Thyroid gland (tissue), 4 donors: ENCODE results near the gene KCNMA1. TPM values are rescaled to one million over a fixed set of nuclear protein-coding genes. Genes with fewer than 3 reads are reported as not detected.

Experiments used
- DNase-seq, 2 donors: peaks; one replicate each; pipeline ENCODE4 v3.0.0-alpha.2; 2019
- H3K27ac ChIP-seq, 3 donors: fragments of 200-600 bp; sonication (generic); 1 replicate in 2 of 3; 2 replicates in 1 of 3; pipeline ENCODE4 v1.5.1; 2016 to 2019; ENCODE audit warnings: mild to moderate bottlenecking in 1 of 3, moderate library complexity in 1 of 3
- H3K27me3 ChIP-seq: fragments of 200-600 bp; sonication (generic); one replicate; pipeline ENCODE4 v1.5.1; 2019
- H3K36me3 ChIP-seq, 2 donors: fragments of 200-600 bp; sonication (generic); one replicate each; pipeline ENCODE4 v1.5.1; 2016 to 2019
- H3K4me1 ChIP-seq, 2 donors: fragments of 200-600 bp; sonication (generic); one replicate each; pipeline ENCODE4 v1.5.1; 2017 to 2019
- H3K4me3 ChIP-seq, 3 donors: fragments of 200-600 bp; sonication (generic); replicated peaks in 1 of 3; 1 replicate in 2 of 3; 2 replicates in 1 of 3; pipeline ENCODE4 v1.5.1; 2016; ENCODE audit warnings: mild to moderate bottlenecking in 1 of 3
- H3K9me3 ChIP-seq: fragments of 200-600 bp; sonication (generic); one replicate; pipeline ENCODE4 v1.5.1; 2017
- POLR2A ChIP-seq, 2 donors: fragments of 450-650 bp; IDR thresholded peaks; one replicate each; pipeline ENCODE4 v1.6.1; 2017; ENCODE audit warnings: antibody characterized with exemption in 2 of 2, mild to moderate bottlenecking in 2 of 2, moderate library complexity in 1 of 2
- WGBS, 2 donors: methylation state at CpG; one replicate each; pipeline ENCODE4 v1.1.5; 2017; 5-methylcytosine and 5-hydroxymethylcytosine counted together
- intact Hi-C: fragments of 100-400 bp; cut with DNase I; formaldehyde crosslinking; loops from one replicate; pipeline ENCODE4 v1.15.1; 2023
- total RNA-seq, 4 donors: library from RNA; depleted of rRNA; stranded (reverse); fragments of >200 nt; gene quantifications; one replicate each; pipeline ENCODE4 v1.2.3, GENCODE V29; 2016
- TF ChIP-seq, protein P1 (sequence below), 6 experiments: fragments of 200-600 bp in 3 of 6; fragments of 450-650 bp in 3 of 6; sonication (generic) in 3 of 6; IDR thresholded peaks; one replicate each; pipeline ENCODE4 v1.5.1; 2016 to 2019; ENCODE audit warnings: antibody characterized with exemption in 6 of 6, mild to moderate bottlenecking in 2 of 6, inconsistent platforms in 1 of 6, moderate library complexity in 1 of 6

KCNMA1 gene
- total RNA-seq, 4 donors from 2014 or later, result 2.5 to 5.1 (median 3.6) TPM

DNA sequence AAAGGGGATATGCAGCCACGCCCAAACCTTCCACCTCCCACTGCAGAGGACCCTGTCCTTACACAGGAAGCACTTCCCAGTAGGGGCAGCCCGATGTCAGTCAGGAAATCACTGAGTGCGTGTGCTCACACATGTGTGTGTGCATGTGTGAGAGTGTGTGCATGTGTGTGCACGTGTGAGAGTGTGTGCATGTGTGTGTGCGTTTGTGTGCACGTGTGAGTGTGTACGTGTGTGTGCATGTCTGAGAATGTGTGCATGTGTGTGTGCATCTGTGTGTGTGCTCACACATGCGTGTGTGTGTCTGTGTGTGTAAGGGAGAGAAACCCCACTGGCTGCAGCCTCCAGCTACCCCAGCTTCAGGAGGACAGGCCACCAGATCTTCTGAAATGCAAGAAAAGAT, 229.3 kb downstream of the KCNMA1 start:
- Histone ChIP-seq H3K4me1 (peaks cover 14 to 22% of the 10 kb centered on the region in 2 donors), H3K4me3 (no peak overlapping the region), H3K27me3 (no peaks in the 10 kb centered on the region), H3K9me3 (no peaks in the 10 kb centered on the region), H3K27ac (no peak overlapping the region), H3K36me3 (no peaks in the 10 kb centered on the region)
- WGBS, 2 donors, result 92% methylated on average over 8 of the region's 8 CpGs
- TF ChIP-seq, protein P1, sequence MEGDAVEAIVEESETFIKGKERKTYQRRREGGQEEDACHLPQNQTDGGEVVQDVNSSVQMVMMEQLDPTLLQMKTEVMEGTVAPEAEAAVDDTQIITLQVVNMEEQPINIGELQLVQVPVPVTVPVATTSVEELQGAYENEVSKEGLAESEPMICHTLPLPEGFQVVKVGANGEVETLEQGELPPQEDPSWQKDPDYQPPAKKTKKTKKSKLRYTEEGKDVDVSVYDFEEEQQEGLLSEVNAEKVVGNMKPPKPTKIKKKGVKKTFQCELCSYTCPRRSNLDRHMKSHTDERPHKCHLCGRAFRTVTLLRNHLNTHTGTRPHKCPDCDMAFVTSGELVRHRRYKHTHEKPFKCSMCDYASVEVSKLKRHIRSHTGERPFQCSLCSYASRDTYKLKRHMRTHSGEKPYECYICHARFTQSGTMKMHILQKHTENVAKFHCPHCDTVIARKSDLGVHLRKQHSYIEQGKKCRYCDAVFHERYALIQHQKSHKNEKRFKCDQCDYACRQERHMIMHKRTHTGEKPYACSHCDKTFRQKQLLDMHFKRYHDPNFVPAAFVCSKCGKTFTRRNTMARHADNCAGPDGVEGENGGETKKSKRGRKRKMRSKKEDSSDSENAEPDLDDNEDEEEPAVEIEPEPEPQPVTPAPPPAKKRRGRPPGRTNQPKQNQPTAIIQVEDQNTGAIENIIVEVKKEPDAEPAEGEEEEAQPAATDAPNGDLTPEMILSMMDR (IDR thresholded peaks at IDR 0.05), result no peak
- no peak for TF ChIP-seq POLR2A (IDR thresholded peaks at IDR 0.05)
- no peak for DNase-seq
- intact Hi-C loops, result no loop called here

DNA sequence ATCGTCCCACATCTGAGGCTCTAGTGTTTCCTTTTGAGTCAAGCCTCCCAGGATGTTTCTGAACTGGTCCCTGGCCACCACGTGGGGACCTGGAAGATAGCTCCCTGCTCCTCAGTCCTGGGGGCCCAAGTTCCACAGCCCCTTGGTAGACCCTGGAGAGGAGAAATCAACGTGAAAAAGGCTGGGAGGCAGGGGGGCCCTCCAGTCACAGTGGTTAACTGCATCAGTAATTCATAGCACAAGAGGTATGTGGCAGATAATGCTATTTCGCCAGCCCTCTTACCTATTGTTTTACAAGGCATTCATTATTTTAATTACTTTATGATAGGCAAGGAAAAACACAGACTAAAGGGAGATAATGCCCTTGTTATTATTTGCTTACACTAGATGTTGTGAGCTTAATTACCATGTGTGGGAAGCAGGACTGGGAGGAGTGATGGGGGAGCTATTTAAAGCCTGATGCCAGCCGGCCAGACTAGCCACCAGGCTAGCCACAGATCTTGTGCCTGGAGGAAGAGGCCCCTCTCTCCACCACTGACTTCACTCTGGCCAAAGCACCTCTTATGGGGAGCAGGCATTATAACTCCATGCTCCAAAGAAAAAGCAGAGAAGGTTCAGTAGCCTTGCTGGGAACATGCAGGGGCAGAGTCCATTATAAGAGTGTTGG, 230.7 kb downstream of the KCNMA1 start:
- Histone ChIP-seq H3K4me3 (no peak overlapping the region), H3K4me1 (peaks cover 17 to 27% of the 10 kb centered on the region in 2 donors), H3K9me3 (no peaks in the 10 kb centered on the region), H3K36me3 (no peaks in the 10 kb centered on the region), H3K27me3 (no peaks in the 10 kb centered on the region), H3K27ac (no peak overlapping the region)
- WGBS, 2 donors, result 75 to 77% methylated on average over 5 of the region's 5 CpGs
- DNase-seq, result no peak
- TF ChIP-seq, protein P1 (IDR thresholded peaks at IDR 0.05), result no peak
- TF ChIP-seq POLR2A (IDR thresholded peaks at IDR 0.05), result no peak
- intact Hi-C loops, result no loop called here

- Histone ChIP-seq H3K36me3 (no peaks in the 10 kb centered on the region), H3K9me3 (no peaks in the 10 kb centered on the region), H3K4me3 (no peak overlapping the region), H3K27ac (no peak overlapping the region), H3K27me3 (no peaks in the 10 kb centered on the region), H3K4me1 (peaks cover 23 to 34% of the 10 kb centered on the region in 2 donors)
- intact Hi-C loops, result no loop called here
- DNase-seq, result peak; percentile 75 to 78
- 25 to 26% methylated on average over 5 of the region's 5 CpGs for WGBS, 2 donors
- TF ChIP-seq, protein P1 (IDR thresholded peaks at IDR 0.05), result no peak
- TF ChIP-seq POLR2A (IDR thresholded peaks at IDR 0.05), result no peak
These were observed 231.8 kb downstream of the KCNMA1 start for GRCh38 chr10:77405771-77406241.

DNA sequence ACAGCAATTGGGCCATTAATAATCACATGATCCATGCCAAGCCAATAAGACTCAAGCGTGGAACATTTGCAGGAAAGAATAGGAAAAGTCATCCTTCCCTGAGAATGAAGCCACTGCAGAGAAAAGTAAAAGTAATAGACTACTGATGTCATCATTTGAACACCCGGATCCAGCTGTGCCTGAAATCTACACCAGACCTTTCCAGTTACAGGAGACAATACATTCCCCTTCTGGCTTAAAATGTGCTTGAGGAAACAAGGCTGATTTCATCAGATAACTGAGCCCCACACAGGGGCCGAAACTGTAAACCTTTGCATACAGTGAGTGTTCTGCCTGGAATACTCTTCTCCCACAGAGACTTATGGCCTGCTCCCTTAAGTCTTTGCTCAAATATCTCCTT, 232.8 kb downstream of the KCNMA1 start:
- WGBS, 2 donors, result 64 to 94% methylated on average over 3 of the region's 3 CpGs
- no peak overlapping the region for H3K27ac ChIP-seq
- H3K4me1 ChIP-seq, result peaks cover 14 to 24% of the 10 kb centered on the region in 2 donors
- H3K9me3 ChIP-seq, result no peaks in the 10 kb centered on the region
- no peak for DNase-seq
- H3K27me3 ChIP-seq, result no peaks in the 10 kb centered on the region
- intact Hi-C loops, result no loop called here
- no peak for TF ChIP-seq POLR2A (IDR thresholded peaks at IDR 0.05)
- TF ChIP-seq, protein P1 (IDR thresholded peaks at IDR 0.05), result no peak
- no peak overlapping the region for H3K4me3 ChIP-seq
- no peaks in the 10 kb centered on the region for H3K36me3 ChIP-seq

DNA sequence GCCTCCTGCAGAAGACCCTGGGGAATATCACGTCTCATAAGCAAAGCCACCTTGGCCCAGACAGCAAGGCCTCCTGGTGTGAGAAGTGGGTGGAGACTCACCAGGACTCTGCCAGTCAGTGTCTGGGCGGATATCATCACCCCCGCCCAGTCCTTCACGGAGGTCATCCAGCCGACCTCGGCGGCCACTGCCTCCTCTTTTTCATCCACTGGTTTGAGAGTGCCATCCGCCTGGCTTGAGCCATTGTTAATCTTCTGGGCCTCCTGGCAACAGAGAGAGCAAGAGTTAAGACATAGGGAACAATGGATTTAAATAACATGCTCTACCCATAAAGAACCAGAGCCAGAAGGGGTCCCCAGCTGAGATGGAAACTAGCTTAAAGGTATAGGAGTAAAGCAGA, 233.8 kb downstream of the KCNMA1 start:
- no peak overlapping the region for H3K4me3 ChIP-seq
- peaks cover 9 to 17% of the 10 kb centered on the region in 2 donors for H3K4me1 ChIP-seq
- intact Hi-C loops, result no loop called here
- no peaks in the 10 kb centered on the region for H3K27me3 ChIP-seq
- H3K27ac ChIP-seq, result no peak overlapping the region
- no peak for DNase-seq
- no peaks in the 10 kb centered on the region for H3K36me3 ChIP-seq
- H3K9me3 ChIP-seq, result no peaks in the 10 kb centered on the region
- 86 to 94% methylated on average over 7 to 8 of the region's 8 CpGs for WGBS, 2 donors
- no peak for TF ChIP-seq POLR2A (IDR thresholded peaks at IDR 0.05)
- TF ChIP-seq, protein P1 (IDR thresholded peaks at IDR 0.05), result no peak
